Memory B cell (primary cell): ENCODE data around the gene ENTPD7.

Experiments
- ATAC-seq: fragments of 150-1000 bp; cut with Tn5 transposase; 2 replicates; pipeline ENCODE4 v1.10.0; 2021; ENCODE audit warnings: low read depth, mild to moderate bottlenecking, moderate library complexity
- DNase-seq, 2 donors: peaks; one replicate each; pipeline ENCODE4 v3.0.0; 2022; ENCODE audit warnings: low spot score in 2 of 2
- H3K27ac Mint-ChIP-seq: one replicate; pipeline ENCODE4 v1.8.0; 2022; ENCODE audit warnings: mild to moderate bottlenecking, moderate library complexity, mixed read lengths
- H3K27me3 Mint-ChIP-seq: one replicate; pipeline ENCODE4 v1.8.0; 2022; ENCODE audit warnings: mixed read lengths
- H3K36me3 Mint-ChIP-seq: one replicate; pipeline ENCODE4 v1.8.0; 2022; ENCODE audit warnings: mild to moderate bottlenecking, mixed read lengths
- H3K4me1 Mint-ChIP-seq: one replicate; pipeline ENCODE4 v1.8.0; 2022; ENCODE audit warnings: mixed read lengths
- H3K4me3 Mint-ChIP-seq: one replicate; pipeline ENCODE4 v1.8.0; 2022; ENCODE audit warnings: mild to moderate bottlenecking, moderate library complexity, mixed read lengths
- H3K9me3 Mint-ChIP-seq: one replicate; pipeline ENCODE4 v1.8.0; 2022; ENCODE audit warnings: mixed read lengths

Gene ENTPD7

GRCh38 chr10:99685597-99685967 is 26.3 kb downstream of the ENTPD7 start:
- DNase-seq (no peak), ATAC-seq (peak; percentile 73)
- Mint-ChIP-seq H3K27me3 (no peaks in the 10 kb centered on the region), H3K9me3 (no peaks in the 10 kb centered on the region), H3K4me3 (no peak overlapping the region), H3K27ac (peak overlapping the region; percentile 31), H3K4me1 (peaks cover 9% of the 10 kb centered on the region), H3K36me3 (peaks cover 4% of the 10 kb centered on the region)

GRCh38 chr10:99689461-99689860 is 30.2 kb downstream of the ENTPD7 start:
- Mint-ChIP-seq H3K4me3 (no peak overlapping the region), H3K27ac (no peak overlapping the region), H3K9me3 (no peaks in the 10 kb centered on the region), H3K4me1 (peaks cover 9% of the 10 kb centered on the region), H3K36me3 (peaks cover 14% of the 10 kb centered on the region), H3K27me3 (no peaks in the 10 kb centered on the region)
- DNase-seq, result no peak
- ATAC-seq, result no peak

GRCh38 chr10:99693933-99694583 is 34.7 kb downstream of the ENTPD7 start:
- peaks cover 28% of the 10 kb centered on the region for H3K36me3 Mint-ChIP-seq
- no peak for DNase-seq
- H3K4me3 Mint-ChIP-seq, result no peak overlapping the region
- H3K27me3 Mint-ChIP-seq, result no peaks in the 10 kb centered on the region
- no peaks in the 10 kb centered on the region for H3K4me1 Mint-ChIP-seq
- no peak overlapping the region for H3K27ac Mint-ChIP-seq
- no peaks in the 10 kb centered on the region for H3K9me3 Mint-ChIP-seq
- ATAC-seq, result no peak

- H3K36me3 Mint-ChIP-seq, result peaks cover 36% of the 10 kb centered on the region
- H3K27ac Mint-ChIP-seq, result no peak overlapping the region
- H3K4me1 Mint-ChIP-seq, result no peaks in the 10 kb centered on the region
- H3K9me3 Mint-ChIP-seq, result no peaks in the 10 kb centered on the region
- DNase-seq (no peak), ATAC-seq (no peak)
- no peaks in the 10 kb centered on the region for H3K27me3 Mint-ChIP-seq
- no peak overlapping the region for H3K4me3 Mint-ChIP-seq
Observed at GRCh38 chr10:99695761-99696160, 36.5 kb downstream of the ENTPD7 start.

GRCh38 chr10:99698504-99699080 is 39.3 kb downstream of the ENTPD7 start:
- no peak for ATAC-seq
- no peak for DNase-seq
- Mint-ChIP-seq H3K27ac (no peak overlapping the region), H3K27me3 (no peaks in the 10 kb centered on the region), H3K9me3 (no peaks in the 10 kb centered on the region), H3K36me3 (peaks cover 33% of the 10 kb centered on the region), H3K4me3 (no peak overlapping the region), H3K4me1 (no peaks in the 10 kb centered on the region)

GRCh38 chr10:99700649-99701048 is 41.3 kb downstream of the ENTPD7 start:
- H3K27me3 Mint-ChIP-seq, result no peaks in the 10 kb centered on the region
- H3K27ac Mint-ChIP-seq, result peak overlapping the region; percentile 54
- DNase-seq (no peak), ATAC-seq (no peak)
- peaks cover 35% of the 10 kb centered on the region for H3K36me3 Mint-ChIP-seq
- no peak overlapping the region for H3K4me3 Mint-ChIP-seq
- H3K4me1 Mint-ChIP-seq, result no peaks in the 10 kb centered on the region
- no peaks in the 10 kb centered on the region for H3K9me3 Mint-ChIP-seq

GRCh38 chr10:99708428-99709012 is 49.2 kb downstream of the ENTPD7 start:
- Mint-ChIP-seq H3K4me1 (peaks cover 4% of the 10 kb centered on the region), H3K9me3 (no peaks in the 10 kb centered on the region), H3K36me3 (peaks cover 17% of the 10 kb centered on the region), H3K27me3 (no peaks in the 10 kb centered on the region), H3K4me3 (no peak overlapping the region), H3K27ac (no peak overlapping the region)
- DNase-seq (no peak), ATAC-seq (no peak)

GRCh38 chr10:99709480-99710229 is 50.3 kb downstream of the ENTPD7 start:
- Mint-ChIP-seq H3K9me3 (no peaks in the 10 kb centered on the region), H3K36me3 (peaks cover 16% of the 10 kb centered on the region)
- DNase-seq, result no peak

GRCh38 chr10:99711129-99711719 is 51.9 kb downstream of the ENTPD7 start:
- H3K36me3 Mint-ChIP-seq, result peaks cover 18% of the 10 kb centered on the region
- H3K4me3 Mint-ChIP-seq, result no peak overlapping the region
- peak; percentile 13 to 33 for DNase-seq
- H3K4me1 Mint-ChIP-seq, result peaks cover 4% of the 10 kb centered on the region
- H3K9me3 Mint-ChIP-seq, result no peaks in the 10 kb centered on the region
- no peak overlapping the region for H3K27ac Mint-ChIP-seq
- peak; percentile 74 for ATAC-seq
- no peaks in the 10 kb centered on the region for H3K27me3 Mint-ChIP-seq

More at GRCh38 chr10:99709480-99710229, 50.3 kb downstream of the ENTPD7 start:
- Mint-ChIP-seq H3K4me3 (no peak overlapping the region), H3K27ac (no peak overlapping the region), H3K4me1 (peaks cover 4% of the 10 kb centered on the region), H3K27me3 (no peaks in the 10 kb centered on the region)
- no peak for ATAC-seq

- Mint-ChIP-seq H3K9me3 (no peaks in the 10 kb centered on the region), H3K4me1 (peaks cover 4% of the 10 kb centered on the region), H3K4me3 (no peak overlapping the region), H3K27ac (no peak overlapping the region), H3K27me3 (no peaks in the 10 kb centered on the region), H3K36me3 (peaks cover 24% of the 10 kb centered on the region)
- ATAC-seq (no peak), DNase-seq (no peak)
Observed at GRCh38 chr10:99714446-99714845, 55.1 kb downstream of the ENTPD7 start.

- Mint-ChIP-seq H3K27ac (no peak overlapping the region), H3K4me1 (no peaks in the 10 kb centered on the region), H3K27me3 (no peaks in the 10 kb centered on the region), H3K36me3 (peaks cover 36% of the 10 kb centered on the region), H3K9me3 (no peaks in the 10 kb centered on the region), H3K4me3 (no peak overlapping the region)
- ATAC-seq, result no peak
- DNase-seq, result no peak
Observed at GRCh38 chr10:99720387-99720786, 61.1 kb downstream of the ENTPD7 start.

- H3K36me3 Mint-ChIP-seq, result peaks cover 11% of the 10 kb centered on the region
- H3K4me1 Mint-ChIP-seq, result peaks cover 14% of the 10 kb centered on the region
- H3K27ac Mint-ChIP-seq, result no peak overlapping the region
- no peak for ATAC-seq
- H3K4me3 Mint-ChIP-seq, result no peak overlapping the region
- no peak for DNase-seq
- no peaks in the 10 kb centered on the region for H3K9me3 Mint-ChIP-seq
- no peaks in the 10 kb centered on the region for H3K27me3 Mint-ChIP-seq
Observed at GRCh38 chr10:99730026-99730425, 70.7 kb downstream of the ENTPD7 start.

GRCh38 chr10:99731306-99732032 is 72.2 kb downstream of the ENTPD7 start:
- ATAC-seq, result no peak
- Mint-ChIP-seq H3K27me3 (no peaks in the 10 kb centered on the region), H3K36me3 (peaks cover 12% of the 10 kb centered on the region), H3K27ac (peak overlapping the region; percentile 96), H3K4me1 (peaks cover 16% of the 10 kb centered on the region), H3K4me3 (peak overlapping the region; percentile 100), H3K9me3 (no peaks in the 10 kb centered on the region)
- no peak for DNase-seq
